Naive thymus-derived CD8-positive, alpha-beta T cell (primary cell): ENCODE data around the gene SFTPA1. TPM values are rescaled to one million over a fixed set of nuclear protein-coding genes. Genes with fewer than 3 reads are reported as not detected.
"Not testable (repeated sequence)": the region's sequence is repeated elsewhere in the genome, so short reads cannot be mapped to it uniquely, and the experiment has no call there.

Experiments
- ATAC-seq, 2 donors: fragments of 150-1000 bp; cut with Tn5 transposase in 1 of 2; sonication (Bioruptor Pico), chemical (Tn5 transposase) in 1 of 2; 1 replicate in 1 of 2; 2 replicates in 1 of 2; pipeline ENCODE4 v1.10.0; 2021; ENCODE audit warnings: mild to moderate bottlenecking in 2 of 2, moderate library complexity in 2 of 2
- POLR2A ChIA-PET: fragments of 350-600 bp; sonication (Branson Sonifier 250); formaldehyde crosslinking; loops from one replicate; lab custom pipeline; 2021; ENCODE audit warnings: antibody characterized with exemption; lab: Charles Lee
- DNase-seq, 10 donors: peaks; one replicate each; pipeline versions ENCODE4 v3.0.0 to v3.0.0-alpha.2; 2020 to 2022
- H3K27ac Mint-ChIP-seq, 10 donors: one replicate each; pipeline ENCODE4 v1.8.0; 2020 to 2022; ENCODE audit warnings: mild to moderate bottlenecking in 10 of 10, mixed read lengths in 10 of 10, moderate library complexity in 4 of 10, inconsistent platforms in 1 of 10
- H3K27me3 Mint-ChIP-seq, 5 donors: one replicate each; pipeline ENCODE4 v1.8.0; 2021 to 2022; ENCODE audit warnings: mixed read lengths in 5 of 5
- H3K36me3 Mint-ChIP-seq, 3 donors: one replicate each; pipeline ENCODE4 v1.8.0; 2020 to 2022; ENCODE audit warnings: mixed read lengths in 3 of 3, mild to moderate bottlenecking in 2 of 3, inconsistent platforms in 1 of 3
- H3K4me1 Mint-ChIP-seq, 4 donors: one replicate each; pipeline ENCODE4 v1.8.0; 2021 to 2022; ENCODE audit warnings: mixed read lengths in 4 of 4
- H3K4me3 Mint-ChIP-seq, 10 donors: one replicate each; pipeline ENCODE4 v1.8.0; 2020 to 2022; ENCODE audit warnings: mild to moderate bottlenecking in 10 of 10, mixed read lengths in 10 of 10, moderate library complexity in 6 of 10, inconsistent platforms in 1 of 10
- H3K9me3 Mint-ChIP-seq, 9 donors: one replicate each; pipeline ENCODE4 v1.8.0; 2020 to 2022; ENCODE audit warnings: mixed read lengths in 9 of 9, mild to moderate bottlenecking in 3 of 9, inconsistent platforms in 1 of 9, moderate library complexity in 1 of 9
- polyA plus RNA-seq, 3 donors: library from polyadenylated mRNA; unstranded; fragments of 300-500 nt; fragmentation: Illumina TruSeq; gene quantifications; one replicate each; pipeline ENCODE4 v1.2.3, GENCODE V29; 2021
- total RNA-seq, 8 experiments: library from RNA in 2 of 8; stranded (reverse) in 2 of 8; gene quantifications; one replicate each; pipeline ENCODE4 v1.2.3 and lab custom pipeline; 2021 to 2026

SFTPA1 gene
- total and polyA plus RNA-seq, 5 experiments from 2014 or later, result not detected

GRCh38 chr10:79588800-79589199 lies 21.9 kb upstream of the SFTPA1 start:
- no peak for ATAC-seq
- Mint-ChIP-seq H3K27ac (no peak overlapping the region), H3K4me3 (no peak overlapping the region), H3K27me3 (peaks cover 8 to 48% (median 12%) of the 10 kb centered on the region in 5 donors), H3K4me1 (no peaks in the 10 kb centered on the region), H3K9me3 (peaks cover 0 to 4% (median 0%) of the 10 kb centered on the region in 9 donors), H3K36me3 (no peaks in the 10 kb centered on the region)
- POLR2A ChIA-PET, result no interaction called here
- DNase-seq, result no peak

GRCh38 chr10:79593377-79593776 lies 17.4 kb upstream of the SFTPA1 start:
- no peak overlapping the region for H3K27ac Mint-ChIP-seq
- ATAC-seq (no peak), DNase-seq (no peak)
- peaks cover 2 to 17% (median 5%) of the 10 kb centered on the region in 3 donors for H3K36me3 Mint-ChIP-seq
- H3K4me3 Mint-ChIP-seq, result no peak overlapping the region
- H3K27me3 Mint-ChIP-seq, result peaks cover 8 to 46% (median 16%) of the 10 kb centered on the region in 5 donors
- POLR2A ChIA-PET, result no interaction called here
- no peaks in the 10 kb centered on the region for H3K4me1 Mint-ChIP-seq
- peaks cover 0 to 24% (median 13%) of the 10 kb centered on the region in 9 donors for H3K9me3 Mint-ChIP-seq

- Mint-ChIP-seq H3K9me3 (peaks cover 0 to 30% (median 15%) of the 10 kb centered on the region in 9 donors), H3K27me3 (peaks cover 5 to 36% (median 19%) of the 10 kb centered on the region in 5 donors), H3K36me3 (peaks cover 2 to 17% (median 9%) of the 10 kb centered on the region in 3 donors)
- H3K27ac Mint-ChIP-seq, H3K4me3 Mint-ChIP-seq, H3K4me1 Mint-ChIP-seq, ATAC-seq, DNase-seq, POLR2A ChIA-PET: not testable (repeated sequence)
These were observed 16.2 kb upstream of the SFTPA1 start for GRCh38 chr10:79594565-79594964.

- H3K9me3 Mint-ChIP-seq, result peaks cover 0 to 30% (median 15%) of the 10 kb centered on the region in 9 donors
- no peak overlapping the region for H3K4me3 Mint-ChIP-seq
- no peak for DNase-seq
- peaks cover 2 to 17% (median 9%) of the 10 kb centered on the region in 3 donors for H3K36me3 Mint-ChIP-seq
- no peak for ATAC-seq
- H3K27me3 Mint-ChIP-seq, result peaks cover 5 to 27% (median 19%) of the 10 kb centered on the region in 5 donors
- H3K27ac Mint-ChIP-seq, result no peak overlapping the region
- no peaks in the 10 kb centered on the region for H3K4me1 Mint-ChIP-seq
- POLR2A ChIA-PET, result no interaction called here
These were observed 15.2 kb upstream of the SFTPA1 start for GRCh38 chr10:79595510-79595909.

GRCh38 chr10:79599644-79600043 lies 11.1 kb upstream of the SFTPA1 start:
- H3K27ac Mint-ChIP-seq, H3K4me1 Mint-ChIP-seq, POLR2A ChIA-PET, H3K4me3 Mint-ChIP-seq, DNase-seq, ATAC-seq: not testable (repeated sequence)
- H3K9me3 Mint-ChIP-seq, result peaks cover 0 to 30% (median 15%) of the 10 kb centered on the region in 9 donors
- H3K36me3 Mint-ChIP-seq, result peaks cover 2 to 17% (median 9%) of the 10 kb centered on the region in 3 donors
- peaks cover 6 to 20% (median 8%) of the 10 kb centered on the region in 5 donors for H3K27me3 Mint-ChIP-seq

GRCh38 chr10:79601939-79602338 lies 8.8 kb upstream of the SFTPA1 start:
- POLR2A ChIA-PET, result no interaction called here
- no peak for ATAC-seq
- H3K9me3 Mint-ChIP-seq, result peaks cover 0 to 28% (median 15%) of the 10 kb centered on the region in 9 donors

GRCh38 chr10:79602953-79603352 lies 7.8 kb upstream of the SFTPA1 start:
- Mint-ChIP-seq H3K4me3 (no peak overlapping the region), H3K36me3 (peaks cover 0 to 8% (median 3%) of the 10 kb centered on the region in 3 donors), H3K27me3 (peaks cover 2 to 5% (median 2%) of the 10 kb centered on the region in 5 donors), H3K9me3 (peaks cover 0 to 18% (median 6%) of the 10 kb centered on the region in 9 donors), H3K27ac (no peak overlapping the region), H3K4me1 (no peaks in the 10 kb centered on the region)
- POLR2A ChIA-PET, result no interaction called here
- DNase-seq (no peak), ATAC-seq (no peak)

More at GRCh38 chr10:79601939-79602338, 8.8 kb upstream of the SFTPA1 start:
- Mint-ChIP-seq H3K36me3 (peaks cover 0 to 13% (median 9%) of the 10 kb centered on the region in 3 donors), H3K27me3 (peaks cover 0 to 9% (median 5%) of the 10 kb centered on the region in 5 donors), H3K4me1 (no peaks in the 10 kb centered on the region), H3K4me3 (no peak overlapping the region), H3K27ac (no peak overlapping the region)
- no peak for DNase-seq

GRCh38 chr10:79604294-79604693 lies 6.4 kb upstream of the SFTPA1 start:
- Mint-ChIP-seq H3K36me3 (no peaks in the 10 kb centered on the region), H3K4me3 (no peak overlapping the region), H3K9me3 (peaks cover 0 to 8% (median 0%) of the 10 kb centered on the region in 9 donors), H3K4me1 (peaks cover 0 to 2% (median 0%) of the 10 kb centered on the region in 4 donors), H3K27ac (no peak overlapping the region), H3K27me3 (peaks cover 2 to 13% (median 4%) of the 10 kb centered on the region in 5 donors)
- POLR2A ChIA-PET, result no interaction called here
- ATAC-seq (no peak), DNase-seq (no peak)

GRCh38 chr10:79605308-79605707 lies 5.4 kb upstream of the SFTPA1 start:
- POLR2A ChIA-PET, result no interaction called here
- peaks cover 2 to 13% (median 3%) of the 10 kb centered on the region in 5 donors for H3K27me3 Mint-ChIP-seq
- peaks cover 0 to 2% (median 0%) of the 10 kb centered on the region in 4 donors for H3K4me1 Mint-ChIP-seq
- no peak overlapping the region for H3K27ac Mint-ChIP-seq
- no peak for DNase-seq
- ATAC-seq, result no peak
- no peak overlapping the region for H3K4me3 Mint-ChIP-seq
- peaks cover 0 to 5% (median 0%) of the 10 kb centered on the region in 9 donors for H3K9me3 Mint-ChIP-seq
- H3K36me3 Mint-ChIP-seq, result no peaks in the 10 kb centered on the region

GRCh38 chr10:79608505-79609375 lies 2.0 kb upstream of the SFTPA1 start:
- POLR2A ChIA-PET, result no interaction called here
- ATAC-seq, result no peak
- no peak overlapping the region for H3K4me3 Mint-ChIP-seq
- H3K4me1 Mint-ChIP-seq, result peaks cover 0 to 2% (median 0%) of the 10 kb centered on the region in 4 donors
- H3K27ac Mint-ChIP-seq, result peak overlapping the region in 1 of 10 donors; percentile 21
- no peaks in the 10 kb centered on the region for H3K36me3 Mint-ChIP-seq
- peaks cover 0 to 13% (median 3%) of the 10 kb centered on the region in 5 donors for H3K27me3 Mint-ChIP-seq
- peak in 5 of 10 donors; percentile 8 to 34 (median 12) for DNase-seq
- peaks cover 0 to under 1% (median 0%) of the 10 kb centered on the region in 9 donors for H3K9me3 Mint-ChIP-seq

- ATAC-seq, H3K27ac Mint-ChIP-seq, DNase-seq, POLR2A ChIA-PET, H3K4me1 Mint-ChIP-seq, H3K4me3 Mint-ChIP-seq, H3K36me3 Mint-ChIP-seq, H3K9me3 Mint-ChIP-seq: not testable (repeated sequence)
- peaks cover 0 to 13% (median 3%) of the 10 kb centered on the region in 5 donors for H3K27me3 Mint-ChIP-seq
These were observed 646 bp downstream of the SFTPA1 start for GRCh38 chr10:79611193-79611976.

- POLR2A ChIA-PET, result no interaction called here
- ATAC-seq (no peak), DNase-seq (no peak)
- Mint-ChIP-seq H3K27me3 (peaks cover 0 to 8% (median 1%) of the 10 kb centered on the region in 5 donors), H3K4me3 (no peak overlapping the region), H3K4me1 (no peaks in the 10 kb centered on the region), H3K9me3 (peaks cover 0 to 17% (median 4%) of the 10 kb centered on the region in 9 donors), H3K36me3 (peaks cover 0 to 10% (median 0%) of the 10 kb centered on the region in 3 donors), H3K27ac (no peak overlapping the region)
These were observed 4.8 kb downstream of the SFTPA1 start for GRCh38 chr10:79615577-79615976.
